Mesenteric fat pad (tissue), 1 donor: ENCODE data around the gene PSMG3. TPM values are rescaled to one million over a fixed set of nuclear protein-coding genes. Genes with fewer than 3 reads are reported as not detected.

ENCODE experiments used
- DNase-seq: peaks from one replicate; pipeline ENCODE4 v3.0.0-alpha.2; 2020; ENCODE audit warnings: low spot score
- total RNA-seq: library from RNA; stranded (reverse); fragmentation: NEBNext Ultra II Directional; extraction: Animal tissue kit (Norgen Biotek cat#: 25700); gene quantifications from one replicate; pipeline ENCODE4 v1.2.1, GENCODE V29; 2021
- donor health status: DM: yes; HTN: yes; CAD: no.

Gene PSMG3
- total RNA-seq, 1 donor from 2014 or later: 17.8 TPM

DNA sequence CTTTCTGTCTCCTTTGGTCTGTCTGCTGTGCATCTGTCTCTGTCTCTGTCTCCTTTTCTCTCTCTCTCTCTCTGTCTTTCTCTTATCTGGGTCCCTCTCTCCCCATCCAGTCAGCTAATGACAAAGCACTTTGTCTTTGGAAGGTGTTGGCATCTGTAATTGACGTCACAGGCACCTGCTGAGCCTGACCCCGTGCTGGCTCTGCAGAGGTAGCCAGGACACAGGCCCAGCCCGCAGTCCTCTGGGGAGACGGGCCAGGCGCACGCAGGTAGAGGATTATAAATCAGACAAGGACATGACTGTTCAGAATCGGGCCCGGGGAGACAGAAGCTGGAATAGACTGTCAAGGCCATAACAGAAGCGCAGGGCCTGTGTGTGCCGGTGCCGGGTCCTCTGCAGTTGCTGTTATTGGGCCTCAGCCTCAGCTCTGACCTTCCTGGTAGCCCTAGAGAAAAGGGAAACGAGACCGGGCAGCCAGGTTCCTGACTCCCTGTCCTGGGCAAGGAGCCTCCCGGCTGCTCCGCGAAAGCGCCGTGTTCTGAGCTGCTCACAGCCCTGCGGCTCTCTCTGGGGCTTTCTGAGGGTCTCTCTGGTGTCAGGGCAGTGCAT is 10.7 kb upstream of the PSMG3 start:
- no peak for DNase-seq

DNA sequence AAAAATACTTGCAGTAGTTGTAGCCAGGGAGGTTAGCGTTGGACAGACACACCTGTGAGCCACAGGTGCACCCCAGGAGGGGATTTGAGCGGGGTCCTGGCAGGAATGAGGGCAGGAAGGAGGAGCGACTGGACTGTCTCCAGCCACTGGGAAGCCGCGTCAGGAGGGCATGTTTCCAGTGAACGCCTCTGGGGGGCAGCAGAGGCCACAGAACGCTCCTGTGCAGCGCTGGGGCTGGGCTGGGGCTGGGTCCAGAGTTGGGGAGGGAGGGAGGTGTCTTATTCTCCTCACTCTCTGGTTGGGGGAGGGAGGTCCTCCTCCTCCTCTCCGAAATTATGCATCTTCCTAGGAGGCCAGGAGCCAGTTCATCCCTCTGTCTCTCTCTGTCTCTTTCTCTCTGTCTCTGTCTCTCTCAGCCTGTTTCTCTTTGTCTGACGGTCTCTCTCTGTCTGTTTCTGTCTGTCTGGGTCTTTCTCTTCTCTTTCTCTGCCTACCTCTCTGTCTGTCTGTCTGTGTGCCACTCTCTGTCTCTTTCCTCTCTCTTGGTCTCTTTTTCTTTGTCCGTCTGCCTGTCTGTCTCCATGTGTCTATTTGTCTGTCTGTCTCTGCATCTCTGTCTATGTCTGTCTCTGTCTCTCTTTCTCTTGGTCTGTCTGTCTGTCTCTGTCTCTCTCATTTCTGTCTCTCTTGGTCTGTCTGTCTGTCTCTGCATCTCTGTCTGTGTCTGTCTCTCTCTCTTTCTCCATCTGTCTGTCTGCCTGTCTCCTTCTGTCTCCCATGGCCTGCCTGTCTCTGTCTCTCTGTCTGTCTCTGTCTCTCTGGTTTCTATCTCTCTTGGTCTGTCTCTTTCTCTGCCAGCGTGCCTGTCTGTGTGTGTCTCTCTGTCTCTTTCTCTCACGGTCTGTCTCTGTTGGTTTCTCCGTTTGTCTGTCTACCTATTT is 9.9 kb upstream of the PSMG3 start:
- no peak for DNase-seq

- DNase-seq: no peak
These were observed 8.7 kb upstream of the PSMG3 start for GRCh38 chr7:1578513-1578912.

GRCh38 chr7:1576521-1577253 is 6.9 kb upstream of the PSMG3 start:
- no peak for DNase-seq

GRCh38 chr7:1575809-1576208 is 6.0 kb upstream of the PSMG3 start:
- no peak for DNase-seq

DNA sequence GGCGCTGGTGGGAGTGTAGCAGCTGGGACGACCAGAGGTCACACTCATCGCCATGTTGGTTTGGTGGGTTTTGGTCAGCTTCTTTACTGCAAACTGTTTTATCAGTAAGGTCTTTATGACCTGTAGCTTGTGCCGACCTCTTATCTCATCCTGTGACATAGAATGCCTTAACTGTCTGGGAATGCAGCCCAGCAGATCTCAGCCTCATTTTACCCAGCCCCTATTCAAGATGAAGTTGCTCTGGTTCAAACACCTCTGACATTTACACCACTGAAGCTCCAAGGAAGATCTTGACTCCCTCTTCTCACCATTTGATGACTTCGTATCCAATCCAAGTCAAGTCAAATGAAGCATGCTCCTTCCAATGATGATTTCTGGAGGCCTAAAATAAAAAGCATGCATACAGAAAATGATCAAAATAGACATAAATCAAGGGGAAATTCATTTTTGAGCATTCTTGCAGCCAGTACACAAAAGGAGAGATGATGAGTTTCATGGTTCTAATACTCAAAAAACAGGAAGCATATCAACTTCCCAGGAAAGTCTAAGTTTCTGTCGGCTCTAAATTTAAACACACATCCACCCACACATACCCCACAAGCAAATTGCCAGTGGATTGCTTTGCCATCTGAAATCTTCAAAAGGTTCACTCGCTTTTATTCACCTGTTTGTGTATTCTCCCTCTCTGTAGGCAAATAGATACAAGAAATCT is 2.4 kb upstream of the PSMG3 start:
- no peak for DNase-seq

GRCh38 chr7:1569440-1569832 is 396 bp downstream of the PSMG3 start:
- no peak for DNase-seq

DNA sequence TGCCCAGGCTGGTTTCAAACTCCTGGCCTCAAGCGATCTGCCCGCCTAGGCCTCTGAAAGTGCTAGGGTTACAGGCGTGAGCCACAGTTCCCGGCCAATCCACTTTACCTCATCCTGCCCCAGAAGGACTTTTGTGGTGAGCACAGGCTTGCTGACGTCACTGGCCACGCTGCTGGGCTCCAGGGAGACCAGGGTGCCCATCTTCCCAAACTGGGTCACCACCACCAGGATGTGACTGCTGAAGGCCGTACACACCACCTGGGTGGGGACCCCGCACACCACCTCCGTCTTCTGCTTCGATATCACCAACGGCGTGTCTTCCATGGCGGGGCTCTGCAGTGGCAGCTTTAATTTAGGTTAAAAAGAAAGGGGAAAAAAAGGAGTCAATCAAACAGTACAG is 816 bp downstream of the PSMG3 start:
- no peak for DNase-seq

DNA sequence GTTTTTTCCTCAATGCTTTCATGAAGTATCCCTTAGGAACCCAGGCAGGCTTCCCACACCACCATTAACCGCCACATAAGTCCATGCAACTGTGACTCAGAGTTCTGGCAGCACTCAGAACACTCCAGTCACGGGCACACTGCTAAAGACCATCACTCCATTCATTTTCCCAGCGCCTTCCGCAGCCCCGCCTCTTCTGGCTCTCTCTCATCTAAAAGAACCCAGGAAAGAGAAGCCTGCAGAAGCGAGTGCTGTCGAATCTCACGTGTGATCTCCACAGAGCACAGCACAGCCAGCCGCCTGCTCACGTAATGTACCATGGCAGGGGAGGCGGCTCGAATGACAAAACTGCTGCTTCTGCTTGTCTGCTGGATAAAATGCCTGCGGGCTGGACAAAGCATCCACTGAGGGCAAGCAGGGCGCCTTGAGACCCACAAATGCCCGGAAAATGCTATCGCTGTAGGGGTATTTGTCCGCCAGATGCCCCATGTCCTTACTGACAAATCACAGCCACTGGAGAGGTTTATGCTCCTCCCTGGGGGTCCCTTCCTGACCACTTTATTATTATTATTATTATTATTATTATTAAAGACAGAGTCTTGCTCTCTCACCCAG is 1.8 kb downstream of the PSMG3 start:
- DNase-seq: no peak

DNA sequence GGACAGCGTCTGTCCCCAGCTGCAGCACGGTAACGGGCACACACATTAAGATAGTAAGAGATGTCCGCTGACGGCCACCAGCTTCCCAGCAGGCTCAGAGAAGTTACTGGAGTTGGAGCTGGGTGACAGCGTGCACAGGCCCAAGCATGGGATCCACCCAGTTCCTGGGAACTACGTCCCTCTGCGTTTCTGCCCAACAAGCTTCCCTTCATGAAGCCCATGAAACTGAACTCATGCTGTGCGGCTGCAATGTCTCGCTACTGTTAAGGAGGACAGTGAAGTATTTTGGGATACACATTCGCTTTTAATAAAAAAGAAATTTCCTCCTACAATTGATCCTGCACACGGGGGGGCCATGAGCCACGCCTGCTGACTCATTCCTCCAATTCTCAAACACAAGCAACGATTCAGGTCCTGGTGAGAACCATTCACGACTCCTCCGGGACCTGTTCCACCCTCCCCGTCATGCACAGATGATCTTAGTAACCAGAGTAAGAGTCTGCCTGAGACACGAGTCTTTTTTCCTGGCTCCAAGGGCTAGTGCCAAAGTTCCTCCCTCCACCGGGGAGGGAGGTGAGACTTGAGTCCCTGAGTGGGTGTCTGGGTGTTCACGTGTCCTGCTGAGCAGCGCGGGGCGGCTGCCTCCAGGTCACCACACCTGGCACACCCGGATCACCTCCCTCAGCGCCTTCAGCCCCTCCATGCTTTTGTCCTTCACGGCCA is 2.6 kb downstream of the PSMG3 start:
- no peak for DNase-seq

GRCh38 chr7:1566687-1567048 is 3.2 kb downstream of the PSMG3 start:
- DNase-seq: no peak

DNA sequence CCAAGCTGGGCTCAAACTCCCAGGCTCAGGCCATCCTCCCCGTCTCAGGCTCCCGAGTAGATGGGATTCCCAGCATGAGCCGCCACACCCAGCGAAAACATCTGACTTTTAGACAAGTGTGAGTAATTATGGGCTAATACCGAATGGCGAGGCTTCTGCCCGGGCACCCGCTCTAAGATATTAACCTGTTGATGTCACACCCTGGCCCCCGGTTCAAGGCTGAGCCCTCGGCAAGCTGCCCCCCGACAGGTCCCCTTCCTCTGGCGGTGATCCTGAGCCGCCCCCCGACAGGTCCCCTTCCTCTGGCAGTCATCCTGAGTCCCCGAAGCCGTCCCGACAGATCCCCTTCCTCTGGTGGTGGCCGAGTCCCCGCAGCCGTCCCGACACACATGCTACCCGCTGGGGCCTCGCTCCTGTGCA is 5.2 kb downstream of the PSMG3 start:
- no peak for DNase-seq

DNA sequence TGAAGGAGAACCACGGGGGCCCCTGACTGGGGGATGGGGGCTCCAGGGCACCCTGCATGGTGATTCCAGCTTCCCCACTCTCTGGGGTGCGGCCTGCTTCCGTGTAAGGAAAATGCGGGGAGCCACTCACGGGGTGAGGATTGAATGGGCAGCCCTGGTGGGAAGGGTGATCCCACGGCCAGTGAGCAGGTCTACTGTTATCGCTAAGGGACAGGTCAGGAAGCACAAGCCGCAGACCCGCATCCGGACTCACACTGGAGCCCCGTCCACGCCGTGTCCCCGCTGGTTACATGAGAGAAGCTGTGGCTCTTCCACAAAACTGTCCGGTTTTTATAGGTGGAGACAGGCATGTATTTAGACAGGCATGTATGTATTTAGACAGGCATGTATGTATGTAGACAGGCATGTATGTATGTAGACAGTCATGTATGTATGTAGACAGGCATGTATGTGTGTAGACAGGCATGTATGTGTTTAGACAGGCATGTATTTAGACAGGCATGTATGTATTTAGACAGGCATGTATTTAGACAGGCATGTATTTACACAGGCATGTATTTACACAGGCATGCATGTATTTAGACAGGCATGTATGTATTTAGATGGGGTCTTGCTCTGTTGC is 5.7 kb downstream of the PSMG3 start:
- DNase-seq: no peak

- DNase-seq: no peak
These were observed 7.2 kb downstream of the PSMG3 start for GRCh38 chr7:1562597-1563051.

GRCh38 chr7:1562116-1562515 is 7.7 kb downstream of the PSMG3 start:
- DNase-seq: no peak

DNA sequence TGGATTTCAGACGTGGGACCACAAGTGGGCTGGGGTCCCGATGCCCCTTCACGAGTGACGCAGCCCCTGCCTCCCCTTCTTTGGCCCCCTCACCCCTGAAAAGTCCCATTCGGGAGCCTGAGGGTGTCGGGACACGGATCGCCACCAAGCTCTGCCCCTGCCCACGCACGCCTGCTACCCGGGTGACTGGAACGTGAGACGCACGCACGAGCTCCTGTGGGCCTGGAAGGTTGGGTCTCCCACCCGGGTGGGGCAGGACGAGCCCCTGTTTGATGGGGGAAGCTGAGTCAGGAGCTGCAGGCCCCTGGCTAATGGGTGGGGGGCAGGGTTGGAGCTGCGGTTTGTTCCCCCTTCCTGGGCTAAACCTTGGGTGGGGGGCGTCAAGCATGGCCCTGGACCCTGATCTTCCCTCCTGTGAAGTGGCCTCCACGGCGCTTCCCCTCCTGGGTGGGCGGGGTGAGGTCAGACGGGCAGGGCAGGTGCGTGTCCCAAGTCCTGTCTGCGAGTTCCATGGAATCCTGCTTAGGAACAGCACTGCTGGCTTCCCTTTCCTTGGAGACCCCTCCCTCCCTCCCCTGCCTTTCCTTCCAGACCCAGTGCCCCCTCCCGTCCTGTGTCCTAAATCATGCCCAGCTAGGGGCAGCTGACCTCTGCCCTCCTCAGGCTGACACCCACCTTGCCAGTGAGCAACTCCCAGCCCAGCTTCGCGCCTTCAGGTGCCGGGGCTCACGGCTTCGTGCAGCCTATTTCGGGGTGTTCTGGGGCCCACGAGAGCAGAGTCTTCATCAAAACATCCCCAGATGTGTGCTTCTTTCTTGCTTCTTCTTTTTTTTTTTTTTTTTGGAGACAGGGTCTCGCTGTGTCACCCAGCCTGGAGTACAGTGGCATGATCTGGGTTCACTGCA is 8.5 kb downstream of the PSMG3 start:
- DNase-seq: no peak

DNA sequence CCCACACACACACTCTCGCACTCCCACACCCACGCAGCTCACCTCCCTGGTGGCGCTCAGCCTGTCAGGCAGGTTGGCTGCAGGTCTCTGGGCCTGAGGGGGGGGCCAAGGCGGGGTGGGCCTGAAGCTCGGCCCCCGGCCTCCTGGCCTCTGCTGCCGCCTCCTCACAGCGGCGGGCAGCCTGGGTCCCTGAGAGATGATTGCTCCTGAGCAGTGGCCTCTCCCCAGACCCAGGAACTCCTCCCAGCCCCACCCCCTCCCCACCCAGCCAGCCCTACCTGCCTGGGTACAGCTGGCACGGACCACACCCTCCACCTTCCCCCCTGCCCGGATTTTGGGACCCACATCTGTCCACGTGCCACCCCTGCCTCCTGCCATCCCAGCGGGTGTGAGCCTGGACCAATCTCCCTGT is 9.2 kb downstream of the PSMG3 start:
- no peak for DNase-seq
